Heart right ventricle (tissue), 16 donors: ENCODE data around the gene MESP1. TPM values are rescaled to one million over a fixed set of nuclear protein-coding genes. Genes with fewer than 3 reads are reported as not detected.

ENCODE experiments used
- ATAC-seq, 8 donors: fragments of 200-7000 bp; cut with Tn5 transposase; one replicate each; pipeline ENCODE4 v1.9.1; 2020; ENCODE audit warnings: mild to moderate bottlenecking in 8 of 8, moderate library complexity in 8 of 8, moderate number of reproducible peaks in 1 of 8
- DNase-seq, 2 donors: peaks; one replicate each; pipeline ENCODE4 v3.0.0-alpha.2; 2020
- H3K27ac ChIP-seq, 10 donors: fragments of 200-600 bp; sonication (generic) in 2 of 10; one replicate each; pipeline versions ENCODE4 v1.5.0 to v1.8.0; 2020 to 2022; ENCODE audit warnings: mild to moderate bottlenecking in 3 of 10
- H3K27me3 ChIP-seq, 7 donors: fragments of 200-600 bp; one replicate each; pipeline ENCODE4 v1.8.0; 2021 to 2022; ENCODE audit warnings: mild to moderate bottlenecking in 2 of 7
- H3K36me3 ChIP-seq, 9 donors: fragments of 200-600 bp; sonication (generic) in 1 of 9; one replicate each; pipeline versions ENCODE4 v1.5.0 to v1.8.0; 2020 to 2022; ENCODE audit warnings: mild to moderate bottlenecking in 2 of 9
- H3K4me1 ChIP-seq, 9 donors: fragments of 200-600 bp; sonication (generic) in 1 of 9; one replicate each; pipeline versions ENCODE4 v1.5.0 to v1.8.0; 2020 to 2022; ENCODE audit warnings: mild to moderate bottlenecking in 4 of 9
- H3K4me3 ChIP-seq, 10 donors: fragments of 200-600 bp; sonication (generic) in 2 of 10; one replicate each; pipeline versions ENCODE4 v1.5.0 to v1.8.0; 2020 to 2022; ENCODE audit warnings: mild to moderate bottlenecking in 7 of 10, moderate library complexity in 2 of 10
- H3K9me3 ChIP-seq, 11 donors: fragments of 200-600 bp in 10 of 11; sonication (generic) in 2 of 11; one replicate each; pipeline versions ENCODE4 v1.5.0 to v1.8.0; 2013 to 2022; ENCODE audit warnings: mild to moderate bottlenecking in 2 of 11, control low read depth in 1 of 11, moderate library complexity in 1 of 11
- CTCF ChIP-seq, 9 donors: fragments of 200-600 bp; sonication (generic) in 2 of 9; IDR thresholded peaks; one replicate each; pipeline versions ENCODE4 v1.5.0 to v1.8.0; 2021 to 2022; ENCODE audit warnings: antibody characterized with exemption in 9 of 9, mild to moderate bottlenecking in 5 of 9, moderate library complexity in 1 of 9
- WGBS, 2 donors: extraction: QIAGEN DNeasy Blood & Tissue Kit; methylation state at CpG; one replicate each; pipeline ENCODE4 v1.1.7; 2013; ENCODE audit warnings: inconsistent platforms in 1 of 2; 5-methylcytosine and 5-hydroxymethylcytosine counted together
- intact Hi-C, 10 donors: fragments of 100-400 bp; cut with DNase I; formaldehyde crosslinking; loops; one replicate each; pipeline versions ENCODE4 v1.11.1 to v1.14.2; 2022
- long read RNA-seq, 3 donors: library from polyadenylated mRNA; unstranded; transcript quantifications; one replicate each; pipeline ENCODE4 v2.0.0, GENCODE V29; 2020 to 2021
- polyA plus RNA-seq, 2 donors: library from polyadenylated mRNA; stranded (reverse); fragments of 200-250 nt; gene quantifications; one replicate each; pipeline ENCODE4 v1.2.3, GENCODE V29; 2013
- total RNA-seq, 10 donors: library from RNA; stranded (reverse); fragmentation: NEBNext Ultra II Directional in 3 of 10; extraction: Animal tissue kit (Norgen Biotek cat#: 25700) in 3 of 10; gene quantifications; one replicate each; pipeline versions ENCODE4 v1.2.1 to v1.2.4, GENCODE V29; 2021 to 2023
- donor health status: Arrhythmogenic right ventricular cardiomyopathy.
- donor health status: ischemic (EF 13 %, LVEDD 7.1; RV severe dilation, severe dysfunction).
- donor health status: healthy with polysubstance abuse.
- donor health status: DM: no; HTN: yes; CAD: no.
- donor health status: DM: no; HTN: no; CAD: no.
- donor health status: ischemic (EF 25% LVEDD 6.9; RV normal size, moderate dysfunction).
- donor health status: ischemic (EF 25% LVEDD 5.7; RV mildly dilated, moderate dysfunction).
- donor health status: healthy.
- donor health status: DM: yes; HTN: yes; CAD: no.
- donor health status: Ischemic cardiomyopathy.
- donor health status: ischemic (EF 35%, LVEDD 5.7; RV mildly dilated, moderate dysfunction).
- donor health status: nonischemic (EF 11% LVEDD 7.7; RV severe dilation, severe dysfunction).
- donor health status: DM: yes; HTN: yes; CAD: no.
- donor health status: PGD.
- donor health status: ischemic (EF 29% LVEDD 5.4; RV normal size, mild dysfunction).
- donor health status: nonischemic (EF 23%, LVEDD 6.1; RV moderate dilation, normal function).

MESP1 gene
- total RNA-seq (1 to 10 TPM; 1.3 to 7.6 (median 5.6) TPM), polyA plus RNA-seq (1 to 10 TPM; 1.3 to 9.2 TPM)
- long read RNA-seq, donor 1, transcript MESP1-201 (2 exons, 2,369 nt) = major isoform, 7 of 14 reads
- long read RNA-seq, donor 1, partial matches to known transcripts = 0 of 14 reads
- long read RNA-seq, donor 1, other reads (novel, unspliced or antisense) = 7 of 14 reads
- long read RNA-seq, donor 2, transcript MESP1-201 (2 exons, 2,369 nt) = major isoform, 8 of 15 reads
- long read RNA-seq, donor 2, partial matches to known transcripts = 0 of 15 reads
- long read RNA-seq, donor 2, other reads (novel, unspliced or antisense) = 7 of 15 reads
- long read RNA-seq, donor 3, partial matches to known transcripts = 0 of 3 reads
- long read RNA-seq, donor 3, other reads (novel, unspliced or antisense) = 3 of 3 reads

GRCh38 chr15:89750560-89751542 is at the start of gene MESP1:
Gene MESP1 (minus strand): TSS chr15:89751249. CDS start chr15:89751231, 18 bp downstream.
- H3K36me3 ChIP-seq = no peaks in the 10 kb centered on the region
- TF ChIP-seq CTCF (IDR thresholded peaks at IDR 0.05) = peak; percentile 43 to 87 (median 74)
- 4% methylated on average over 94 to 114 of the region's 114 CpGs for WGBS, 2 donors
- H3K27ac ChIP-seq = peak within 1 kb of the TSS in 6 of 10 donors; percentile 1 to 70 (median 48)
- H3K4me1 ChIP-seq = peaks cover 0 to 17% (median 14%) of the 10 kb centered on the region in 9 donors
- ATAC-seq (peak; percentile 95 to 97 (median 96)), DNase-seq (peak; percentile 87 to 92)
- no peaks in the 10 kb centered on the region for H3K9me3 ChIP-seq
- intact Hi-C loops = loop anchor here in 4 of 10 donors (10.0 kb wide), 2 partner anchors 324 to 334 kb away; no protein-coding TSS in a partner anchor
- H3K4me3 ChIP-seq = peak within 1 kb of the TSS; percentile 48 to 80 (median 67)
- H3K27me3 ChIP-seq = peaks cover 0 to 34% (median 20%) of the 10 kb centered on the region in 7 donors

GRCh38 chr15:89799918-89800498 is 49.0 kb upstream of the MESP1 start:
- Histone ChIP-seq H3K4me1 (peaks cover 0 to 13% (median 5%) of the 10 kb centered on the region in 9 donors), H3K27me3 (peaks cover 0 to 5% (median 0%) of the 10 kb centered on the region in 7 donors), H3K36me3 (peaks cover 0 to 95% (median 0%) of the 10 kb centered on the region in 9 donors), H3K9me3 (peaks cover 0 to 11% (median 0%) of the 10 kb centered on the region in 11 donors), H3K27ac (no peak overlapping the region), H3K4me3 (no peak overlapping the region)
- intact Hi-C loops = loop anchor here in 1 of 10 donors (1.0 kb wide), 1 partner anchor 32 kb away; no protein-coding TSS in a partner anchor
- 97 to 99% methylated on average over 2 of the region's 2 CpGs for WGBS, 2 donors
- TF ChIP-seq CTCF (IDR thresholded peaks at IDR 0.05) = no peak
- DNase-seq (no peak), ATAC-seq (no peak)

GRCh38 chr15:89799011-89799911 is 48.2 kb upstream of the MESP1 start:
- TF ChIP-seq CTCF (IDR thresholded peaks at IDR 0.05) = no peak
- Histone ChIP-seq H3K4me1 (peaks cover 0 to 20% (median 10%) of the 10 kb centered on the region in 9 donors), H3K4me3 (no peak overlapping the region), H3K9me3 (peaks cover 0 to 11% (median 0%) of the 10 kb centered on the region in 11 donors), H3K27me3 (peaks cover 0 to 5% (median 0%) of the 10 kb centered on the region in 7 donors), H3K36me3 (peaks cover 0 to 87% (median 0%) of the 10 kb centered on the region in 9 donors), H3K27ac (no peak overlapping the region)
- DNase-seq = no peak
- WGBS, 2 donors = 76 to 83% methylated on average over 19 to 20 of the region's 20 CpGs
- intact Hi-C loops = loop anchor here in 1 of 10 donors (1.0 kb wide), 1 partner anchor 33 kb away; no protein-coding TSS in a partner anchor
- ATAC-seq = no peak
